CD14-positive monocyte (primary cell): ENCODE measurements around the gene TMED10. TPM values are rescaled to one million over a fixed set of nuclear protein-coding genes. Genes with fewer than 3 reads are reported as not detected.

Experiments used
- DNase-seq, 3 donors: peaks; one replicate each; pipeline ENCODE4 v3.0.0-alpha.2; 2011 to 2022
- H2AFZ ChIP-seq: 2 replicates; pipeline ENCODE4 v1.6.0; 2012; ENCODE audit warnings: mild to moderate bottlenecking, low read depth, low read length, inconsistent platforms; ENCODE audit not compliant: insufficient read depth, poor library complexity, severe bottlenecking
- H3K27ac ChIP-seq, 2 donors: 1 replicate in 1 of 2; 2 replicates in 1 of 2; pipeline ENCODE4 v1.5.1; 2012 to 2013; ENCODE audit warnings: low read length in 2 of 2, control low read depth in 1 of 2, inconsistent platforms in 1 of 2, low read depth in 1 of 2, mild to moderate bottlenecking in 1 of 2
- H3K27me3 ChIP-seq, 2 donors: one replicate each; pipeline versions ENCODE4 v1.6.0 to v1.6.1; 2011 to 2013; ENCODE audit warnings: low read length in 2 of 2; ENCODE audit not compliant: control insufficient read depth in 2 of 2, insufficient read depth in 2 of 2
- H3K36me3 ChIP-seq, 2 donors: replicated peaks in 1 of 2; 1 replicate in 1 of 2; 2 replicates in 1 of 2; pipeline versions ENCODE4 v1.5.1 to v1.6.1; 2012 to 2013; ENCODE audit warnings: low read length in 2 of 2, control low read depth in 1 of 2, inconsistent platforms in 1 of 2, mild to moderate bottlenecking in 1 of 2; ENCODE audit not compliant: insufficient read depth in 2 of 2, control insufficient read depth in 1 of 2
- H3K4me1 ChIP-seq, 2 donors: 1 replicate in 1 of 2; 2 replicates in 1 of 2; pipeline versions ENCODE4 v1.5.1 to v1.6.1; 2012 to 2013; ENCODE audit warnings: low read length in 2 of 2, control low read depth in 1 of 2, inconsistent platforms in 1 of 2, mild to moderate bottlenecking in 1 of 2, moderate library complexity in 1 of 2; ENCODE audit not compliant: insufficient read depth in 2 of 2, control insufficient read depth in 1 of 2
- H3K4me2 ChIP-seq: replicated peaks from 2 replicates; pipeline ENCODE3; 2012; ENCODE audit warnings: low read length, moderate library complexity, mild to moderate bottlenecking; ENCODE audit not compliant: poor library complexity, severe bottlenecking; ENCODE audit errors: extremely low read depth
- H3K4me3 ChIP-seq, 3 experiments: fragments of 200-600 bp in 1 of 3; sonication (generic) in 1 of 3; replicated peaks in 1 of 3; 1 replicate in 2 of 3; 2 replicates in 1 of 3; pipeline ENCODE4 v1.5.1; 2011 to 2013; ENCODE audit warnings: low read length in 3 of 3, mild to moderate bottlenecking in 3 of 3, control low read depth in 2 of 3, low read depth in 2 of 3, inconsistent platforms in 1 of 3, moderate library complexity in 1 of 3
- H3K79me2 ChIP-seq: 2 replicates; pipeline ENCODE4 v1.6.0; 2012; ENCODE audit warnings: mild to moderate bottlenecking, control low read depth, inconsistent platforms, low read length, moderate library complexity; ENCODE audit not compliant: insufficient read depth
- H3K9ac ChIP-seq: 2 replicates; pipeline ENCODE4 v1.6.0; 2017; ENCODE audit warnings: low read length, mild to moderate bottlenecking; ENCODE audit not compliant: insufficient read depth, poor library complexity, severe bottlenecking
- H3K9me3 ChIP-seq, 2 donors: replicated peaks in 1 of 2; 1 replicate in 1 of 2; 2 replicates in 1 of 2; pipeline versions ENCODE4 v1.5.1 to v1.6.1; 2012 to 2013; ENCODE audit warnings: low read length in 2 of 2, control low read depth in 1 of 2; ENCODE audit not compliant: control insufficient read depth in 1 of 2, insufficient read depth in 1 of 2
- H4K20me1 ChIP-seq: 2 replicates; pipeline ENCODE4 v1.6.0; 2012; ENCODE audit warnings: mild to moderate bottlenecking, low read length, control low read depth, moderate library complexity; ENCODE audit not compliant: insufficient read depth
- H3K27ac Mint-ChIP-seq, 7 donors: one replicate each; pipeline ENCODE4 v1.8.0; 2020; ENCODE audit warnings: mild to moderate bottlenecking in 7 of 7, mixed read lengths in 7 of 7, moderate library complexity in 6 of 7, inconsistent platforms in 2 of 7
- H3K27me3 Mint-ChIP-seq, 3 donors: one replicate each; pipeline ENCODE4 v1.8.0; 2021 to 2022; ENCODE audit warnings: low read depth in 3 of 3, mild to moderate bottlenecking in 3 of 3, mixed read lengths in 3 of 3, moderate library complexity in 3 of 3, inconsistent platforms in 1 of 3
- H3K36me3 Mint-ChIP-seq, 2 donors: one replicate each; pipeline ENCODE4 v1.8.0; 2020; ENCODE audit warnings: mixed read lengths in 2 of 2, inconsistent platforms in 1 of 2, mild to moderate bottlenecking in 1 of 2
- H3K4me1 Mint-ChIP-seq: one replicate; pipeline ENCODE4 v1.8.0; 2020; ENCODE audit warnings: mild to moderate bottlenecking, mixed read lengths
- H3K4me3 Mint-ChIP-seq, 2 donors: one replicate each; pipeline ENCODE4 v1.8.0; 2020; ENCODE audit warnings: mild to moderate bottlenecking in 2 of 2, mixed read lengths in 2 of 2, moderate library complexity in 1 of 2
- H3K9me3 Mint-ChIP-seq, 7 donors: one replicate each; pipeline ENCODE4 v1.8.0; 2020 to 2022; ENCODE audit warnings: mixed read lengths in 7 of 7, mild to moderate bottlenecking in 6 of 7, moderate library complexity in 6 of 7, inconsistent platforms in 2 of 7
- CTCF ChIP-seq: fragments of 200-600 bp; IDR thresholded peaks from one replicate; pipeline ENCODE4 v1.8.0; 2022; ENCODE audit warnings: antibody characterized with exemption, mild to moderate bottlenecking
- WGBS: methylation state at CpG from one replicate; pipeline ENCODE4 v1.1.5; 2013; ENCODE audit warnings: missing lambda C conversion rate; ENCODE audit not compliant: insufficient coverage; 5-methylcytosine and 5-hydroxymethylcytosine counted together
- intact Hi-C, 2 donors: fragments of 100-400 bp; cut with micrococcal nuclease; formaldehyde crosslinking; loops; one replicate each; pipeline versions ENCODE4 v1.15.0 to v1.15.1; 2023
- polyA plus RNA-seq, 3 donors: library from polyadenylated mRNA; depleted of rRNA in 1 of 3; unstranded in 2 of 3; stranded (reverse) in 1 of 3; fragments of 300-500 nt in 2 of 3; fragments of >200 nt in 1 of 3; fragmentation: Illumina TruSeq in 2 of 3; gene quantifications; 1 replicate in 2 of 3; 2 replicates in 1 of 3; pipeline ENCODE4 v1.2.3, GENCODE V29; 2012 to 2021

The TMED10 gene
- polyA plus RNA-seq, 3 donors = 98.5 to 243 (median 233) TPM

GRCh38 chr14:75121552-75121951 lies 54.9 kb downstream of the TMED10 start:
- Mint-ChIP-seq H3K4me1 (peaks cover 57% of the 10 kb centered on the region), H3K36me3 (peaks cover 35 to 36% of the 10 kb centered on the region in 2 donors), H3K27ac (peak overlapping the region; percentile 92 to 98 (median 96)), H3K27me3 (peaks cover 0 to 1% (median 0%) of the 10 kb centered on the region in 3 donors), H3K4me3 (no peak overlapping the region), H3K9me3 (no peaks in the 10 kb centered on the region)
- H4K20me1 ChIP-seq = no peaks in the 10 kb centered on the region
- peak overlapping the region; percentile 52 to 78 for H3K27ac ChIP-seq
- 100% methylated on average over 5 of the region's 7 CpGs for WGBS
- H3K79me2 ChIP-seq = peaks cover 40% of the 10 kb centered on the region
- intact Hi-C loops = loop anchor here (5.0 to 10.0 kb wide), 2 partner anchors 303 to 306 kb away; partner anchors contain the start of gene JDP2 (in 2 of the 2)
- no peak overlapping the region for H3K4me3 ChIP-seq
- peaks cover 28 to 33% of the 10 kb centered on the region in 2 donors for H3K36me3 ChIP-seq
- no peaks in the 10 kb centered on the region for H3K27me3 ChIP-seq
- H3K4me1 ChIP-seq = peaks cover 51 to 57% of the 10 kb centered on the region in 2 donors
- TF ChIP-seq CTCF = no peak
- H3K9me3 ChIP-seq = no peaks in the 10 kb centered on the region
- H3K4me2 ChIP-seq = no peak overlapping the region
- no peak for DNase-seq
- no peak overlapping the region for H3K9ac ChIP-seq
- no peak overlapping the region for H2AFZ ChIP-seq

GRCh38 chr14:75120541-75121291 lies 55.7 kb downstream of the TMED10 start:
- Histone ChIP-seq H3K4me1 (peaks cover 43 to 49% of the 10 kb centered on the region in 2 donors), H3K79me2 (peaks cover 32% of the 10 kb centered on the region), H3K4me3 (peak overlapping the region in 1 of 3 experiments; percentile 47), H3K9ac (no peak overlapping the region), H2AFZ (no peak overlapping the region), H3K9me3 (no peaks in the 10 kb centered on the region), H3K27me3 (no peaks in the 10 kb centered on the region), H3K36me3 (peaks cover 36 to 41% of the 10 kb centered on the region in 2 donors), H3K4me2 (peak overlapping the region; percentile 49), H3K27ac (peak overlapping the region in 1 of 2 donors; percentile 78), H4K20me1 (no peaks in the 10 kb centered on the region)
- TF ChIP-seq CTCF = no peak
- H3K36me3 Mint-ChIP-seq = peaks cover 41 to 43% of the 10 kb centered on the region in 2 donors
- intact Hi-C loops = loop anchor here (5.0 to 10.0 kb wide), 2 partner anchors 304 to 307 kb away; partner anchors contain the start of gene JDP2 (in 2 of the 2)
- H3K4me1 Mint-ChIP-seq = peaks cover 49% of the 10 kb centered on the region
- H3K4me3 Mint-ChIP-seq = peak overlapping the region in 1 of 2 donors; percentile 51
- peak; percentile 46 to 82 (median 69) for DNase-seq
- no peaks in the 10 kb centered on the region for H3K9me3 Mint-ChIP-seq
- WGBS = 14% methylated on average over 1 of the region's 3 CpGs
- H3K27ac Mint-ChIP-seq = peak overlapping the region; percentile 92 to 98 (median 96)
- peaks cover 0 to 1% (median 0%) of the 10 kb centered on the region in 3 donors for H3K27me3 Mint-ChIP-seq
